ENCODE data around the gene VPS52. TPM values are rescaled to one million over a fixed set of nuclear protein-coding genes. Genes with fewer than 3 reads are reported as not detected.
"Not testable (repeated sequence)": the region's sequence is repeated elsewhere in the genome, so short reads cannot be mapped to it uniquely, and the experiment has no call there.

The VPS52 gene
- total RNA-seq, 1 donor from 2014 or later: 35.1 TPM

- no peak for DNase-seq
Observed at GRCh38 chr6:33249732-33250630, 21.7 kb downstream of the VPS52 start.

DNA sequence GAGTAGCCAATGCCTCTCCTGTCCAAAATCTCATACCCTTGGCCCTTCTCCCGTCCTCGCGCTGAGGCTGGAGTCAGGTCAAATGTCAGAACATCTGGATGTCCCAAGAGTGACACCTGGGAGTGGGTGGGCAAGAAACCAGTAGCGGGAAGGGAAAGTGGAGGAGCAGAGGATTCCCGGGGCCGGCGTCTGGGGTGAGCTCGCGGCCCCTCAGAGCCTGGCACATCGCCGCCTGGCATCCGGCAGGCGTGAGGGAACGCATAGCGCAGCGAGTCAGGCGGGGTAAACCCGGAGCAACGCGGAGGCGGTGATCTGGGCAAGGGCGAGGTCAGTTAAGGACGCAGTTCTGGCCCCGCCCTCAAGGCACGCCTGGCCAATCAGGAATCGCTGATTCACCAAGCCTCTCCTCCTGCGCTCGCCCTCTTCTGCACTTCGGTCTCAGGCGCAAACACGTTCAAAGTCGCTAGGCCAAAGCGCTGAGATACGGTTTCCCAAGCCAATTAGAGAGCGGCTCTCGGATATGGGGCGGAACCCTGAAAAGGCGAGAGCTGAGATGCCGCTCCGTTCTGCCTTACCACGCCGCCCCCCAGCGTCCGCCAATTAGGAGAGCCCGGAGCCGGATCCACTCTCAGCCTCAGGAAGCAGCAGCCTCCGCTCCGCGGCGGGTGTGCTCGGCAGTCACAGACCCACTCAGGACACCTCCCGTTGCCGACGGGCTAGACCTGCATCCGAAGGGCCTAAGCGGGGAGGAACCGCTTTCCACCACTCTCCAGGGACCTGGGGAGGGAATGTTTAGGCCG, 22.5 kb downstream of the VPS52 start:
- DNase-seq: peak; percentile 98

GRCh38 chr6:33248643-33248931, 23.1 kb downstream of the VPS52 start:
- no peak for DNase-seq

DNA sequence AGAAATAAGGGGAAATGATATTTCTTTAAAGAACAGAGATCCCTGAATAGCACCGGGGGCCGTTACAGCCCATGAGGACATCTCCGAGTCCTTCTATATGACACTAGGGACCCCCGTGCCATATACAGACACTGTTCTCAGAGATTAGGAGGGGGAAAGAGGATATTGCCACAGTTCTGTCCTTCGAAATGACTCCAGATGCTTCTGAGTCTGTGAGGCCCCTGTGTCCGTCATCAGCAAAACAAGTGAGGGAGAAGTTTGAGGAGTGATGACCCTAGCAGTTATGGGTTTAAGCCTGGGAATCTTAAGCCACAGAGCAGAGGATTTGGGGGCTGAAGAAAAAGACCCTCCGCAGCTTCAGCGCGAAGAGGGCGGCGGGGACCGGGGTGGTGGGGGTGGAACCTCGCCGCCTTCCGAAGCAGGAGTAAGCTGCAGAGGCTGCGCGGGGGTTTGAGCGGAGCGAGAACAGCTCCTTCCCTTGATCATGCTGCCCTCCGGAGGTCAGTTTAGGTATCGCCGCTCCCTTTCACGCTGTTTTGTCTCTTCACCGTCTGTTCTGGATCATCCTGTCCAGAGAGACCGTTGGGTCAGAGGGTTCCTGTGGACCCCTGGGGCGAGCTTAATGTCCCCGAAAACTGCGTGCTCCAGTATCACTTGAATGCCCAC, 23.6 kb downstream of the VPS52 start:
- DNase-seq: peak; percentile 70

DNA sequence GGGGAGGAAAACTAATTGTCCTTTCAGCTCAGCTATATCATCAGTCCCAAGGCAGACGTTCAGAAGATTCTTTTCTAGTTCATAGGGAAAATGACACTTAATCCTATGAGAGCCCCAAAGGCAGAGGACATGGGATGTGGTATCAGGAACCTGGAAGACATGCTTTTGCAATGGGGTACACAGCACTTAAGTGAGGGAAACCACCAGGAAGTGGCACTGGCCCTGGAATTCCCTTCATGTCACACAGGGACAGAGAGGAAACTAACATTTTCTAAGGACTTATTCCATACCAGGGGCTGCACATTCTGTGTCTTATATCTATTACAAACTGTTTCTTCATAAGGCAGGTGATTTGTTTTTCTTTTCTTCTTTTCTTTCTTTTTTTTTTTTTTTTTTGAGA, 28.2 kb downstream of the VPS52 start:
- DNase-seq: no peak

DNA sequence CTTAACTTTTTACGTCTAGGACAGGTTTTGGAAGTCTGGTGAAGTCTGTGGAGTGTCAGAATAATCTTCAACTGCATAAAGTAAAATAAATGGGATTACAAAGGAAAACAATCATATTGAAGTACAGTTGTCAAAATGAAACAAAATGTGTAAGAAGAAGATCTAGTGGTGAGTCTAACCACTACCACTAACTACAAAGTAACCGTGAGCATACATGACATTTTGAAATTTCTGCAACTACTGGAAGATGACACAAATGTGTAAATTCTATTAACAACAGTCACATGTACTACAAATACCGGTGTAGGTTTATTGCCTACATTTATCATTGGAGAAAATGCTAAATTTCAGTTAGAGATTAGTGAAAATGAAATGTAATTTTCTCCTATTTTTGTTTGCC, 29.7 kb downstream of the VPS52 start:
- no peak for DNase-seq

- no peak for DNase-seq
Observed at GRCh38 chr6:33237741-33238140, 33.9 kb downstream of the VPS52 start.

- no peak for DNase-seq
Observed at GRCh38 chr6:33236852-33237251, 34.8 kb downstream of the VPS52 start.

DNA sequence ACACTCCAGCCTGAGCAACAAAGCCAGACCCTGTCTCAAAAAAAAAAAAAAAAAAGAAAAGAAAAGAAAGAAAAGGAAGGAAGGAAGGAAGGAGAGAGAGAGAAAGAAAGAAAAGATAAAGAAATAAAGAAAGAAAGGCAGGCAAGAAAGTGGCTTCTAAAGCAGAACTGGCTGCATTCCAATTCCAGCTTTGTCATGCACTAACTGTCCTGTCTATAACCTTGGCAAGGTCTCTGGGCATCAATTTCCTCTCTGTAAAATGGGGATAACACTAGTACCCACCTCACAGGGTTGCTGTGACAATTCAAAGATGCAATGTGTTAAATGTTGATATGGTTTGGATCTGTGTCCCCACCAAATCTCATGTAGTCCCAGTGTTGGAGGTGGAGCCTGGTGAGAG, 35.3 kb downstream of the VPS52 start:
- DNase-seq: no peak

GRCh38 chr6:33235221-33235634, 36.4 kb downstream of the VPS52 start:
- DNase-seq: no peak

DNA sequence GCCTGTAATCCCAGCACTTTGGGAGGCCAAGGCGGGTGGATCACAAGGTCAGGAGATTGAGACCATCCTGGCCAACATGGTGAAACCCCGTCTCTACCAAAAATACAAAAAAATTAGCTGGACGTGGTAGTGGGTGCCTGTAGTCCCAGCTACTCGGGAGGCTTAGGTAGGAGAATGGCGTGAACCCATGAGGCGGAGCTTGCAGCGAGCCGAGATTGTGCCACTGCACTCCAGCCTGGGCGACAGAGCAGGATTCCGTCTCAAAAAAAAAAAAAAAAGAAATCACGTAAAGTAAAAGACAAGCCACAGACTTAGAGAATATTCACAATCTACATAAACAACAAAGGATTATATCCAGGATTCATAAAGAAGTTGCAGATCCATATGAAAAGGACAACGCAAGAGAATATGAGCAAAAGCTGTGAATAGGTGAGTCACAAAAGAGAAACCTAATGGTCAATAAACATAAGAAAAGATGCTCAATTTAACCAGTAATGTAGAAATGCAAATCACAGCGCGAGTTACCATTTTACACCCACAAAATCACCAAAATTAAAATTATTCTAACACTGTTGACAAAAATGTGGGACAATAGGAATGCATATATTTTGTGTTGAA, 45.1 kb downstream of the VPS52 start:
- DNase-seq: not testable (repeated sequence)

- no peak for DNase-seq
Observed at GRCh38 chr6:33217681-33218080, 54.0 kb downstream of the VPS52 start.

DNA sequence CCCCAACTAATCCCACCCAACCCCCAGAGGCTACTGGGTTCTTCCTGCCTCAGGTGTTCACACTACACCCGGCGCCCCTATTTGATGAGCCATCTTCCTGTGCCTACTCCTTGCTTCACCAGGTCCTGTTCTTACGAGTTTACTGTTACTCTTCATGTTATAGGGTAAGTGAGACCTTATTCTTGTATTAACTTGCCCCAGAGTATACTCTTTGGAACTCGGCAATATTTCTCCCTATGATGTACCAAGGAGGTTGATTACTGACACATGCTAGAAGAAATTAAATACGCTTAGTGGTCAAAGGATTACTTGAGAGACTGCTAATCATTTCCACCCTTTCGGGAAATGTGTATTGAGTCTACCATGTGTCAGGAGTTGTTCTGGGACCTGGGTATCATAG, 54.4 kb downstream of the VPS52 start:
- no peak for DNase-seq

GRCh38 chr6:33216117-33216649, 55.5 kb downstream of the VPS52 start:
- DNase-seq: no peak

- DNase-seq: no peak
Observed at GRCh38 chr6:33215271-33216116, 56.2 kb downstream of the VPS52 start.

- no peak for DNase-seq
Observed at GRCh38 chr6:33213989-33214335, 57.7 kb downstream of the VPS52 start.

DNA sequence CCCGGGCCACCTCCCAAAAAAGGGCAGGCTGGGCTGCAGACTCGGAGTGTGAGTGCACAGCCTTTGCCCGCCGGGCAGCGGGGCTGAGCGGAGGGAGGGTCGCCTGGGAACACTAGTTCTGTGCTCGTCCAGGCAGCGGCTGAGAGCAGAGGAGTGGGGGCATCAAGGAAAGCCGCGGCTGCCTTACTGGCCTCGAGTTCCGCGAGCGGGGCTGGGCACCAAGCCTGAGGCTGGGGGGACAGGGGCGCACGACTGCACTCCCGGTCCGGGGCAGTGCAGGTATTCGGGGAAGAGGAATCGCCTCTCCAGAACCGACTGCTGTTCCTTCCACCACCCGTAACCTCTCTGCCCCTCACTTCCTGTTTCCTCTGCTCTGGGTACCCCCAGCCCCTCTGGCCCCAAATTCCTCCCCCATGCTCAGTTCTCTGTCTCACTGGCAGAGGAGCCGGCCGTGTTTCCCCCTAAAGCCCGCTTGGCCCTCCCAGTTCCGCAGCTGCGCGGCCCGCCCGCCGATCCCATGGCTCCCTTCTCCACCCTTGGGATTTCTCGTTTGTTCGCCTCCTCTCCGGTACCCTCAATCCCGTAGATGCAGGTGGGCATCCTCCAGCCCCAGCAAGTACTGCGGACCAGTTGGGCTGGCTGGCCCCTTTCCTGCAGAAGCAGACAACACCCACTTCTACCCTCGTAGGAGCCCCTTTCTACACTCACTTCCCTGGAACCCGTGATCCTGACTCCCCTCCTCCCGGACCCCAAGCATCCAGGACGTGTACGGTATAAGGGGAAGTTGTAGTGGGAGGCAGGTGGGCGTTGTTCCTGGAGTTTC, 58.3 kb downstream of the VPS52 start:
- DNase-seq: no peak

- DNase-seq: no peak
Observed at GRCh38 chr6:33212857-33213165, 58.9 kb downstream of the VPS52 start.

GRCh38 chr6:33211666-33212422, 59.8 kb downstream of the VPS52 start:
- no peak for DNase-seq

DNA sequence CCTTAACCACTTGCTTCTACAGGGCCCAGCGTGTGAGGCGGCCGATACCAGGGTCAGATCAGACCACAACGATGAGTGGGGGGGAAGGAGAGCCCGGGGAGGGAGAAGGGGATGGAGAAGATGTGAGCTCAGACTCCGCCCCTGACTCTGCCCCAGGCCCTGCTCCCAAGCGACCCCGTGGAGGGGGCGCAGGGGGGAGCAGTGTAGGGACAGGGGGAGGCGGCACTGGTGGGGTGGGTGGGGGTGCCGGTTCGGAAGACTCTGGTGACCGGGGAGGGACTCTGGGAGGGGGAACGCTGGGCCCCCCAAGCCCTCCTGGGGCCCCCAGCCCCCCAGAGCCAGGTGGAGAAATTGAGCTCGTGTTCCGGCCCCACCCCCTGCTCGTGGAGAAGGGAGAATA, 60.5 kb downstream of the VPS52 start:
- no peak for DNase-seq
